Measurements from ENCODE around the gene HECW1.

HECW1 gene

GRCh38 chr7:43385309-43385680 is 272.8 kb downstream of the HECW1 start:
- DNase-seq, result no peak

- no peak for DNase-seq
These were observed 273.4 kb downstream of the HECW1 start for GRCh38 chr7:43385856-43386255.

GRCh38 chr7:43387932-43388331 is 275.5 kb downstream of the HECW1 start:
- no peak for DNase-seq

GRCh38 chr7:43390576-43390975 is 278.1 kb downstream of the HECW1 start:
- no peak for DNase-seq

GRCh38 chr7:43391518-43391917 is 279.1 kb downstream of the HECW1 start:
- DNase-seq, result no peak

- DNase-seq, result no peak
These were observed 280.3 kb downstream of the HECW1 start for GRCh38 chr7:43392638-43393330.

GRCh38 chr7:43394441-43395130 is 282.1 kb downstream of the HECW1 start:
- no peak for DNase-seq

GRCh38 chr7:43395351-43395750 is 282.9 kb downstream of the HECW1 start:
- no peak for DNase-seq

GRCh38 chr7:43396187-43396740 is 283.8 kb downstream of the HECW1 start:
- DNase-seq, result no peak

- no peak for DNase-seq
These were observed 286.4 kb downstream of the HECW1 start for GRCh38 chr7:43398831-43399230.

GRCh38 chr7:43405948-43406347 is 293.5 kb downstream of the HECW1 start:
- DNase-seq, result no peak

- DNase-seq, result no peak
These were observed 294.5 kb downstream of the HECW1 start for GRCh38 chr7:43406961-43407360.

- DNase-seq, result no peak
These were observed 296.5 kb downstream of the HECW1 start for GRCh38 chr7:43408981-43409380.

GRCh38 chr7:43417455-43417854 is 305.0 kb downstream of the HECW1 start:
- no peak for DNase-seq

- no peak for DNase-seq
These were observed 318.0 kb downstream of the HECW1 start for GRCh38 chr7:43430411-43430810.

- no peak for DNase-seq
These were observed 318.7 kb downstream of the HECW1 start for GRCh38 chr7:43431020-43431595.

- DNase-seq, result no peak
These were observed 321.2 kb downstream of the HECW1 start for GRCh38 chr7:43433639-43434038.

GRCh38 chr7:43437001-43437400 is 324.6 kb downstream of the HECW1 start:
- DNase-seq, result no peak

GRCh38 chr7:43438897-43439479 is 326.5 kb downstream of the HECW1 start:
- DNase-seq, result no peak

GRCh38 chr7:43439631-43440401 is 327.4 kb downstream of the HECW1 start:
- DNase-seq, result peak; percentile 39

GRCh38 chr7:43441231-43442130 is 329.0 kb downstream of the HECW1 start:
- no peak for DNase-seq

GRCh38 chr7:43443381-43443780 is 330.9 kb downstream of the HECW1 start:
- no peak for DNase-seq
